ENCODE measurements around the gene TOMM6. TPM values are rescaled to one million over a fixed set of nuclear protein-coding genes. Genes with fewer than 3 reads are reported as not detected.
"Not testable (repeated sequence)": the region's sequence is repeated elsewhere in the genome, so short reads cannot be mapped to it uniquely, and the experiment has no call there.

Gene TOMM6
- total and polyA plus RNA-seq, 8 donors, result 48.6 to 196 (median 68.7) TPM

DNA sequence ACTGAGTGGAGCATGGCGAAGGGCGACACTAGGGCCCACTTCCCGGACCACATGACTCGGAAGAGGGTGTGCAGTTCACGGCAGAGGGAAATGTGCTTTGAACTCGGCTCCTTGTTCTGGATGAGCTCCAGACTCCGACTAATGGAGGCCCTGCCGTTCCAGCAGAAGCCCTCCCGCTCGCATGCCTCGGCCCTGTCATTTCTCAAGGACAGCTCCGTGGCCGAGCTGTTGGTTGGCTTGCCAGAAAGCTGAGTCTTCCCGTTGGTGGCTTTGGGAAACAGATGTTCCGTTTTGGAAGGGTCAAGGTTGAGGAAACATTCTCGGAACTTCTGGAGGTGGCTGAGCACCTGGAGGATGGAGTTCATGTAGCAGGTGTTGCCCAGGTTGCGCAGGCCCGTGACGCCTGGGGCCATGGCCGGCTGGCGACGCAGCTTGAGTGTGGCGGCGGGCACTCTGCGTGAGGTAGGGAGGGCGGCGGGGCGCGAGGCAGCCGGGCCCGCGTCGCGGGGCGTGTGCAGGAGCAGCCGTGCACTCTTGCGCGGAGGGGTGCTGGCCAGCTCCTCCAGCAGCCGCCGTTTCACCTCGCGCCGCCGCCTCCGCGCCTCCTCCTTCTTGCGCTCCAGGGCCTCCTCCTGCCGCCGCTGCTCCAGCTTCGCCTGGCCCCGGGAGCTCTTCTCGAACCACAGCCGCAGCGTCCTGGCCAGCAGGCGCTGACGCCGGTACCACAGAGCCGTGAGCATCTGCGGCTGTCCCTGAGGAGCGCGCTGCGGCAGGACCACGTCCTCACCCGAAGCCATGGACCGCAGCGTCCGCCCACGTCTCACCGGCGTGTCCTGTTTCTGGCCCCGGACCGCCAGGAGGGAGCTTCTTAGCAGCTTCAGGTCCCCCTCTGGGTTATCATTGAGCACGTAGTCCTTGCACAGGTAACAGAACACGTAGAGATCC, 18.6 kb downstream of the TOMM6 start:
- H3K36me3 ChIP-seq, result peaks cover 0 to 8% (median 0%) of the 10 kb centered on the region in 3 donors
- ATAC-seq, result no peak
- WGBS, 2 donors, result 93 to 94% methylated on average over 64 to 74 of the region's 74 CpGs
- no peaks in the 10 kb centered on the region for H3K27me3 ChIP-seq
- H3K4me3 ChIP-seq, result no peak overlapping the region
- no peaks in the 10 kb centered on the region for H3K9me3 ChIP-seq
- intact Hi-C loops (cut with DNase I), result no loop called here
- H3K27ac ChIP-seq, result no peak overlapping the region
- no peak for FAIRE-seq
- H3K4me1 ChIP-seq, result no peaks in the 10 kb centered on the region
- TF ChIP-seq, protein P1, sequence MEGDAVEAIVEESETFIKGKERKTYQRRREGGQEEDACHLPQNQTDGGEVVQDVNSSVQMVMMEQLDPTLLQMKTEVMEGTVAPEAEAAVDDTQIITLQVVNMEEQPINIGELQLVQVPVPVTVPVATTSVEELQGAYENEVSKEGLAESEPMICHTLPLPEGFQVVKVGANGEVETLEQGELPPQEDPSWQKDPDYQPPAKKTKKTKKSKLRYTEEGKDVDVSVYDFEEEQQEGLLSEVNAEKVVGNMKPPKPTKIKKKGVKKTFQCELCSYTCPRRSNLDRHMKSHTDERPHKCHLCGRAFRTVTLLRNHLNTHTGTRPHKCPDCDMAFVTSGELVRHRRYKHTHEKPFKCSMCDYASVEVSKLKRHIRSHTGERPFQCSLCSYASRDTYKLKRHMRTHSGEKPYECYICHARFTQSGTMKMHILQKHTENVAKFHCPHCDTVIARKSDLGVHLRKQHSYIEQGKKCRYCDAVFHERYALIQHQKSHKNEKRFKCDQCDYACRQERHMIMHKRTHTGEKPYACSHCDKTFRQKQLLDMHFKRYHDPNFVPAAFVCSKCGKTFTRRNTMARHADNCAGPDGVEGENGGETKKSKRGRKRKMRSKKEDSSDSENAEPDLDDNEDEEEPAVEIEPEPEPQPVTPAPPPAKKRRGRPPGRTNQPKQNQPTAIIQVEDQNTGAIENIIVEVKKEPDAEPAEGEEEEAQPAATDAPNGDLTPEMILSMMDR (IDR thresholded peaks at IDR 0.05), result no peak
- DNase-seq, result no peak

GRCh38 chr6:41811095-41811494, 23.6 kb downstream of the TOMM6 start:
- no peak overlapping the region for H3K27ac ChIP-seq
- H3K27me3 ChIP-seq, result no peaks in the 10 kb centered on the region
- FAIRE-seq (no peak), DNase-seq (no peak), ATAC-seq (no peak)
- no peaks in the 10 kb centered on the region for H3K9me3 ChIP-seq
- TF ChIP-seq, protein P1 (IDR thresholded peaks at IDR 0.05), result no peak
- H3K4me3 ChIP-seq, result no peak overlapping the region
- no peaks in the 10 kb centered on the region for H3K4me1 ChIP-seq
- WGBS, 2 donors, result 95 to 99% methylated on average over 3 of the region's 3 CpGs
- H3K36me3 ChIP-seq, result peaks cover 0 to 5% (median 0%) of the 10 kb centered on the region in 3 donors
- intact Hi-C loops (cut with DNase I), result no loop called here

GRCh38 chr6:41811946-41812345, 24.5 kb downstream of the TOMM6 start:
- H3K27me3 ChIP-seq; H3K36me3 ChIP-seq; H3K4me1 ChIP-seq; H3K4me3 ChIP-seq; intact Hi-C loops (cut with DNase I); H3K9me3 ChIP-seq; ATAC-seq; FAIRE-seq; DNase-seq; H3K27ac ChIP-seq: not testable (repeated sequence)
- 93 to 98% methylated on average over 12 to 13 of the region's 13 CpGs for WGBS, 2 donors

- 83 to 84% methylated on average over 2 of the region's 2 CpGs for WGBS, 2 donors
- ATAC-seq, result no peak
- Histone ChIP-seq H3K4me3 (no peak overlapping the region), H3K36me3 (no peaks in the 10 kb centered on the region), H3K9me3 (no peaks in the 10 kb centered on the region), H3K4me1 (no peaks in the 10 kb centered on the region), H3K27ac (no peak overlapping the region), H3K27me3 (no peaks in the 10 kb centered on the region)
- no peak for FAIRE-seq
- TF ChIP-seq, protein P1 (IDR thresholded peaks at IDR 0.05), result no peak
- intact Hi-C loops (cut with DNase I), result no loop called here
- no peak for DNase-seq
These were observed 26.0 kb downstream of the TOMM6 start for GRCh38 chr6:41813469-41813868.

- no peak for FAIRE-seq
These were observed 26.5 kb downstream of the TOMM6 start for GRCh38 chr6:41813956-41814355.

More at GRCh38 chr6:41813956-41814355, 26.5 kb downstream of the TOMM6 start:
- TF ChIP-seq, protein P1 (IDR thresholded peaks at IDR 0.05), result no peak
- 74 to 80% methylated on average over 2 of the region's 2 CpGs for WGBS, 2 donors
- H3K4me3 ChIP-seq, result no peak overlapping the region
- intact Hi-C loops (cut with DNase I), result no loop called here
- no peaks in the 10 kb centered on the region for H3K27me3 ChIP-seq
- no peak overlapping the region for H3K27ac ChIP-seq
- H3K36me3 ChIP-seq, result no peaks in the 10 kb centered on the region
- H3K4me1 ChIP-seq, result no peaks in the 10 kb centered on the region
- DNase-seq (no peak), ATAC-seq (no peak)
- H3K9me3 ChIP-seq, result no peaks in the 10 kb centered on the region

Data from pancreas (tissue), 10 donors.